ENCODE data around the gene HIVEP3. TPM values are rescaled to one million over a fixed set of nuclear protein-coding genes. Genes with fewer than 3 reads are reported as not detected.

The HIVEP3 gene
- total RNA-seq, 2 donors from 2014 or later = 17.9 to 32.0 TPM

- Mint-ChIP-seq H3K27me3 (no peaks in the 10 kb centered on the region), H3K9me3 (peaks cover under 1% of the 10 kb centered on the region)
These were observed 123.4 kb downstream of the HIVEP3 start for GRCh38 chr1:41795205-41795762.

DNA sequence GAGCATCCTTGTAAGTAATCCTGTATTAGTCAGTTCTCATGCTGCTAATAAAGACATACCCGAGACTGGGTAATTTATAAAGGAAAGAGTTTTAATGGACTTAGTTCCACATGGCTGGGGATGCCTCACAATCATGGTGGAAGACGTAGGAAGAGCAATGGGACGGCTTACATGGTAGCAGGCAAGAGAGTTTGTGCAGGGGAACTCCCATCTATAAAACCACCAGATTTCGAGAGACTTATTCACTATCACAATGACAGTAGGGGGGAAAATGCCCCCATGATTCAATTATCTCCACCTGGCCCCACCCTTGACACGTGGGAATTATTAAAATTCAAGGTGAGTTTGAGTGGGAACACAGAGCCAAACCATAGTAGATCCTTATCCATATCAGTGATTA, 124.7 kb downstream of the HIVEP3 start:
- no peak for DNase-seq (ENCODE audit: low spot score)
- H3K9me3 Mint-ChIP-seq = peaks cover 3% of the 10 kb centered on the region
- no peaks in the 10 kb centered on the region for H3K36me3 Mint-ChIP-seq
- H3K27ac Mint-ChIP-seq = no peak overlapping the region
- H3K4me3 Mint-ChIP-seq = no peak overlapping the region
- no peak for ATAC-seq
- peaks cover 41 to 42% of the 10 kb centered on the region in 2 donors for H3K4me1 Mint-ChIP-seq (ENCODE audit: low read depth in 2 of 2)
- no peaks in the 10 kb centered on the region for H3K27me3 Mint-ChIP-seq

More at GRCh38 chr1:41795205-41795762, 123.4 kb downstream of the HIVEP3 start:
- DNase-seq (ENCODE audit: low spot score) (no peak), ATAC-seq (no peak)
- no peaks in the 10 kb centered on the region for H3K36me3 Mint-ChIP-seq
- H3K4me1 Mint-ChIP-seq (ENCODE audit: low read depth in 2 of 2) = peaks cover 45 to 48% of the 10 kb centered on the region in 2 donors
- peak overlapping the region in 1 of 2 donors; percentile 22 for H3K27ac Mint-ChIP-seq
- H3K4me3 Mint-ChIP-seq = no peak overlapping the region

DNA sequence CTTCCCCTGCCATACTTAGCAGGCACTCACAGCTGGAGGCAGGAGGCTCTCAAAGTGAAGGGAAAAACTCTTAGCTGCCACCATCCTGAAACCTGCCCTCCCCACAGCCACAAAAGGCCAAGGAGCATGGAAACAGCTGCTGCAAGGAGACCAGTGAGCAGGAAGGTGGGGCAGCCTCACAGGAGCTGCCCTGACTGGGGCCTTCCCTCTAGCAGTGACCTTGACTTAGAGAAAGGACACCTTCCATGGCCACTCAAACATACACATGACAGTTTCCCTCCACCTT, 126.3 kb downstream of the HIVEP3 start:
- Mint-ChIP-seq H3K36me3 (no peaks in the 10 kb centered on the region), H3K27me3 (no peaks in the 10 kb centered on the region), H3K4me3 (peak overlapping the region; percentile 57), H3K9me3 (peaks cover 3% of the 10 kb centered on the region), H3K27ac (peak overlapping the region; percentile 50 to 63), H3K4me1 (ENCODE audit: low read depth in 2 of 2) (peaks cover 37 to 42% of the 10 kb centered on the region in 2 donors)
- ATAC-seq (no peak), DNase-seq (ENCODE audit: low spot score) (no peak)

GRCh38 chr1:41791667-41792484, 126.8 kb downstream of the HIVEP3 start:
- H3K9me3 Mint-ChIP-seq = peaks cover 3% of the 10 kb centered on the region
- H3K27me3 Mint-ChIP-seq = no peaks in the 10 kb centered on the region
- H3K4me1 Mint-ChIP-seq (ENCODE audit: low read depth in 2 of 2) = peaks cover 37 to 42% of the 10 kb centered on the region in 2 donors
- ATAC-seq (peak; percentile 55 to 73), DNase-seq (ENCODE audit: low spot score) (no peak)
- H3K4me3 Mint-ChIP-seq = peak overlapping the region; percentile 57
- no peaks in the 10 kb centered on the region for H3K36me3 Mint-ChIP-seq
- H3K27ac Mint-ChIP-seq = peak overlapping the region; percentile 50 to 63

DNA sequence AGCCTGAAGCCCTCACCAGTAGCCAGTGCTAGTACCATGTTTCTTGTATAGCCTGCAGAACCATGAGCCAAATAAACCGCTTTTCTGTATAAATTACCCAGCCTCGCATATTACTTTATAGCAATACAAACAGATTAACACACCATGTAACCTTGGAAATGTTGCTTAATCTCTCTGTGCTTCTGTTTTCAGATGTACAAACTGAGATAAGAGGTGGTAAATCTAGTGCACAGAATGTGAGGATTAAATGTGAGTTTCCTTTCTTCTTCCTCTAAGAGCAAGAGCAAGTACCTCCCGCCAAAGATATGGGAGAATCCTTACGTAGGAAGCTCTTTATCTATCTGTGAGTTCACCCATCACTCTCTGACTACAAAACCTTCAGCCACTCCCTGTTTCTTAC, 128.4 kb downstream of the HIVEP3 start:
- peaks cover 37 to 42% of the 10 kb centered on the region in 2 donors for H3K4me1 Mint-ChIP-seq (ENCODE audit: low read depth in 2 of 2)
- H3K9me3 Mint-ChIP-seq = peaks cover 3% of the 10 kb centered on the region
- no peak overlapping the region for H3K4me3 Mint-ChIP-seq
- no peaks in the 10 kb centered on the region for H3K27me3 Mint-ChIP-seq
- H3K27ac Mint-ChIP-seq = peak overlapping the region; percentile 50 to 63
- DNase-seq (ENCODE audit: low spot score) (no peak), ATAC-seq (no peak)
- H3K36me3 Mint-ChIP-seq = no peaks in the 10 kb centered on the region

GRCh38 chr1:41789661-41790330, 128.9 kb downstream of the HIVEP3 start:
- peak overlapping the region; percentile 50 to 63 for H3K27ac Mint-ChIP-seq
- peaks cover 37 to 46% of the 10 kb centered on the region in 2 donors for H3K4me1 Mint-ChIP-seq (ENCODE audit: low read depth in 2 of 2)
- H3K27me3 Mint-ChIP-seq = no peaks in the 10 kb centered on the region
- H3K9me3 Mint-ChIP-seq = peaks cover 3% of the 10 kb centered on the region
- no peak overlapping the region for H3K4me3 Mint-ChIP-seq
- DNase-seq (ENCODE audit: low spot score) (no peak), ATAC-seq (peak in 1 of 2 donors; percentile 41)
- H3K36me3 Mint-ChIP-seq = no peaks in the 10 kb centered on the region

GRCh38 chr1:41788427-41788826, 130.3 kb downstream of the HIVEP3 start:
- Mint-ChIP-seq H3K27ac (no peak overlapping the region), H3K4me3 (no peak overlapping the region), H3K36me3 (no peaks in the 10 kb centered on the region), H3K9me3 (peaks cover 3% of the 10 kb centered on the region), H3K4me1 (ENCODE audit: low read depth in 2 of 2) (peaks cover 38 to 52% of the 10 kb centered on the region in 2 donors), H3K27me3 (no peaks in the 10 kb centered on the region)
- no peak for ATAC-seq
- DNase-seq (ENCODE audit: low spot score) = no peak

DNA sequence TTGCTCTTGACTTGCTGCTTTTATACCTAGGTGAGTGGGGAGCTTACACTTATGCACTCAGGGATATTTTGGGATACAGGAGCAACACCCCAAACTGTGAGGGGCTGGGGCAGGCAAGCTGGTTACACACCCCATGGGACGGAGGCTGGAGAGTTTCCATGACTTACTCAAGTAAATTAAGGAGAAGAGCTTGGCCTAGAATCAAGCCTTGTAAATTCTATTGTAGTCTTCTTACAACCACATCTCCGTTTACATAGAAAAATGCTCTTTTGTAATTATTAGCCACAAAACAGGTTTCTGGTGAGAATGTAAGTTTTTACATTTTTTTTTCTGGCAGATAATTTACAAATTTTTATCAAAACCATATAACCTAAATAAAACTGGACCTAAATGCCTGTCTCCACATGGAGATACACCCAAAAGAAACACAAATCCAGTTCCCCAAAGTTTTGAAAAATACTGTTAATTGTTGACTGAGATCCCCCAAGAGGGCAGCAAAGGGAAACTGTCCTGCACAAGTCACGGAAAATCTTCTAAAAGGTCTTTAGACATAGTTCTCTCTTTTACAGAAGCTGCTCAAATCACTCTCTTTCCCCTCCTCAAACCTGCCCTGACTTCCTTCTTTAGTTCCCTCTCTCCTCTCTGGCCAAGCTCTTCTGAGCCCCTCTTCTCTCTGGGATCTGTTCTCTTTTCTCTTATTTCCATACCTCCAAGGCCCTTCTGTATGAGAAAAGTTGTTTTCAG, 134.0 kb downstream of the HIVEP3 start:
- Mint-ChIP-seq H3K27me3 (no peaks in the 10 kb centered on the region), H3K9me3 (no peaks in the 10 kb centered on the region), H3K4me3 (no peak overlapping the region), H3K36me3 (no peaks in the 10 kb centered on the region), H3K27ac (peak overlapping the region in 1 of 2 donors; percentile 56), H3K4me1 (ENCODE audit: low read depth in 2 of 2) (peaks cover 13 to 42% of the 10 kb centered on the region in 2 donors)
- DNase-seq (ENCODE audit: low spot score) (no peak), ATAC-seq (no peak)

DNA sequence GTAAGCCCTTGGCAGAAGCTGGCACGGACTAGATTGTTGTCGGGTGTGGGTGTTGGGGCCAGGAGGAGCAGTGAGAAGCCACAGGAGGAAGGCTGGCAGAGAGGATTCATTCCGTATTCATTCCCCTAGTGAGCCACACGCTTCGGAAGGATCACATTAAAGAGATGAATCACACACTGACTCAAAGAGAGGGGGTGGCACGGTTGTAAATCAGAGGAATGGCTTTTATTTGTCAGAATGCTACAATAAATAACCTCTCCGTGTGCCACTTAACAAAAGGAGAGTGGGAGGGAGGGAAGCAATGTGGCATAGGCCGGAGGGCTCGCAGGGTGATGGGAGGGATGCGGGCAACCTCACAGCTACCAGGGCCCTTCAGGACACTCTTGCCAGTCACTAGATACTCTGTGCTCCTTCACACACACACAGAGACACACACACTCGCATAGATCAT, 135.5 kb downstream of the HIVEP3 start:
- DNase-seq (ENCODE audit: low spot score) = no peak
- peak overlapping the region in 1 of 2 donors; percentile 21 for H3K27ac Mint-ChIP-seq

DNA sequence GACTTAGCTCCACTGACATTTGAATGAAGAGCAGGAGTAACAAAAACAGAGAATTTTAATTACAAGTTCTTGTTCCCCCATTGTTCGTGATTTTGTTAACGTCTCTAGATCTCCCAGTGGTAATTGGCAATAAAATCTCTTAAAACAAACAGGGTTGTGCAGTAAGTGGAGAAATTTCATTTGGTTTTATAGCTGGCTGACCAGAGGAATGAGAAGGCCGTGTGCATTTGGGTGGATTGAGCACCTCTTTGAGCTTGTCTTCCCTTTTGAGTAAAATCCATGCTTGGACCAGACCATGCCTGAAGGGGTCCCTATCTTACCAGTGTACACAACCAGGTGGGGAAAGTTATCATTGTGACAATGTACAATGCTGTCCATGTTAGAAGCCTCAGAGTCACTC, 137.8 kb downstream of the HIVEP3 start:
- DNase-seq (ENCODE audit: low spot score) (no peak), ATAC-seq (no peak)
- no peak overlapping the region for H3K4me3 Mint-ChIP-seq
- no peaks in the 10 kb centered on the region for H3K27me3 Mint-ChIP-seq
- no peak overlapping the region for H3K27ac Mint-ChIP-seq
- H3K4me1 Mint-ChIP-seq (ENCODE audit: low read depth in 2 of 2) = peaks cover 12 to 42% of the 10 kb centered on the region in 2 donors
- H3K36me3 Mint-ChIP-seq = no peaks in the 10 kb centered on the region
- no peaks in the 10 kb centered on the region for H3K9me3 Mint-ChIP-seq

More for the DNA sequence above, 135.5 kb downstream of the HIVEP3 start:
- ATAC-seq = peak in 1 of 2 donors; percentile 57
- H3K9me3 Mint-ChIP-seq = no peaks in the 10 kb centered on the region
- H3K4me3 Mint-ChIP-seq = no peak overlapping the region
- no peaks in the 10 kb centered on the region for H3K36me3 Mint-ChIP-seq
- peaks cover 12 to 42% of the 10 kb centered on the region in 2 donors for H3K4me1 Mint-ChIP-seq (ENCODE audit: low read depth in 2 of 2)
- H3K27me3 Mint-ChIP-seq = no peaks in the 10 kb centered on the region

- H3K4me1 Mint-ChIP-seq (ENCODE audit: low read depth in 2 of 2) = peaks cover 12 to 42% of the 10 kb centered on the region in 2 donors
- H3K4me3 Mint-ChIP-seq = no peak overlapping the region
- H3K27me3 Mint-ChIP-seq = no peaks in the 10 kb centered on the region
- DNase-seq (ENCODE audit: low spot score) = no peak
- H3K9me3 Mint-ChIP-seq = no peaks in the 10 kb centered on the region
- H3K36me3 Mint-ChIP-seq = no peaks in the 10 kb centered on the region
- no peak for ATAC-seq
- peak overlapping the region in 1 of 2 donors; percentile 62 for H3K27ac Mint-ChIP-seq
These were observed 138.4 kb downstream of the HIVEP3 start for GRCh38 chr1:41780322-41780721.

DNA sequence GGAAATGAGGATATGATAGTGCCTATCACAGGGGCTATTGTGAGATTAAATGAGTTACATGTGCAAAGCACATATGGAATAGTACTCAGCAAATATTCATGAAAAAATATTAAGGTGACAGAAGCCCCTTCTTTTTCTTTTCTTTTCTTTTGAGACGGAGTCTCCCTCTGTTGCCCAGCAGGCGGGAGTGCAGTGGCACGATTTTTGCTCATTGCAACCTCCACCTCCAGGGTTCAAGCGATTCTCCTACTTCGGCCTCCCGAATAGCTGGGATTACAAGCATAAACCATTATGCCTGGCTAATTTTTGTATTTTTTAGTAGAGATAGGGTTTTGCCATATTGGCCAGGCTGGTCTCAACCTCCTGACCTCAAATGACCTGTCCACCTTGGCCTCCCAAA, 139.4 kb downstream of the HIVEP3 start:
- H3K36me3 Mint-ChIP-seq = no peaks in the 10 kb centered on the region
- H3K9me3 Mint-ChIP-seq = no peaks in the 10 kb centered on the region
- H3K4me3 Mint-ChIP-seq = no peak overlapping the region
- H3K27me3 Mint-ChIP-seq = no peaks in the 10 kb centered on the region
- no peak for DNase-seq (ENCODE audit: low spot score)
- peaks cover 12 to 37% of the 10 kb centered on the region in 2 donors for H3K4me1 Mint-ChIP-seq (ENCODE audit: low read depth in 2 of 2)
- peak overlapping the region in 1 of 2 donors; percentile 62 for H3K27ac Mint-ChIP-seq
- ATAC-seq = no peak

DNA sequence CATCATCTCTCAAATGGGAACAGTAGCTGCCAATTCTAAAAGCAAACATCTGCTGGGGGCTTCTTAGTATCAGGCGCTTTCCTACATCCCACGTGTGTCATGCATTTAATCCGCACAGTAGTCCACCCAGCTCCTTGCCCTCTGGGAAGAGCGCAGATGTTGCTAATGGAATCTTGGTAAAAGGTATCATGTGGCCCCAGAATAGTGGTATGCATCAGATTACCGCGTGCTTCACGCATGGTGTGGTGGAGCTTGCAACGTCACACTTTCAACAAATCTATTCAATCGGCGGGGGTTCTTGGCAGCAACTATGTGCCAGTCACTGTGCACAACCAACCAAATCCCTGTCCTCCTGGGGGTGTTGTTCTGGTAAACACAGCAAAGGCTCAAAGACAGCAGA, 141.0 kb downstream of the HIVEP3 start:
- DNase-seq (ENCODE audit: low spot score) = no peak
- H3K4me3 Mint-ChIP-seq = no peak overlapping the region
- H3K4me1 Mint-ChIP-seq (ENCODE audit: low read depth in 2 of 2) = peaks cover 0 to 26% of the 10 kb centered on the region in 2 donors
- no peaks in the 10 kb centered on the region for H3K36me3 Mint-ChIP-seq
- peak overlapping the region in 1 of 2 donors; percentile 25 for H3K27ac Mint-ChIP-seq
- H3K9me3 Mint-ChIP-seq = no peaks in the 10 kb centered on the region
- H3K27me3 Mint-ChIP-seq = no peaks in the 10 kb centered on the region
- no peak for ATAC-seq
